Measurements from ENCODE around the gene ARHGEF17.
A peak's percentile ranks its signal among the peaks of the same experiment; 100 is the strongest.

Gene ARHGEF17

GRCh38 chr11:73342633-73343032 lies 34.6 kb downstream of the ARHGEF17 start:
- Histone ChIP-seq H3K4me3 (ENCODE audit: low read depth in 1 of 2, low read length in 2 of 2) (peak overlapping the region in 1 of 2 donors; percentile 54), H3K27ac (ENCODE audit: low read depth, low read length) (peak overlapping the region; percentile 24), H3K36me3 (ENCODE audit: insufficient read depth, low read length) (peaks cover 4% of the 10 kb centered on the region), H3K4me1 (ENCODE audit: insufficient read depth, low read length) (peaks cover 61% of the 10 kb centered on the region), H3K9ac (ENCODE audit: low read length) (no peak overlapping the region), H3K9me3 (ENCODE audit: low read length) (no peaks in the 10 kb centered on the region), H3K27me3 (ENCODE audit: control insufficient read depth in 1 of 2, insufficient read depth in 2 of 2, low read length in 2 of 2) (no peaks in the 10 kb centered on the region)

GRCh38 chr11:73343076-73343873 lies 35.2 kb downstream of the ARHGEF17 start:
- Histone ChIP-seq H3K9ac (ENCODE audit: low read length) (no peak overlapping the region), H3K9me3 (ENCODE audit: low read length) (no peaks in the 10 kb centered on the region), H3K27ac (ENCODE audit: low read depth, low read length) (no peak overlapping the region), H3K4me1 (ENCODE audit: insufficient read depth, low read length) (peaks cover 54% of the 10 kb centered on the region), H3K36me3 (ENCODE audit: insufficient read depth, low read length) (peaks cover 7% of the 10 kb centered on the region), H3K27me3 (ENCODE audit: control insufficient read depth in 1 of 2, insufficient read depth in 2 of 2, low read length in 2 of 2) (no peaks in the 10 kb centered on the region), H3K4me3 (ENCODE audit: low read depth in 1 of 2, low read length in 2 of 2) (peak overlapping the region in 1 of 2 donors; percentile 26)

DNA sequence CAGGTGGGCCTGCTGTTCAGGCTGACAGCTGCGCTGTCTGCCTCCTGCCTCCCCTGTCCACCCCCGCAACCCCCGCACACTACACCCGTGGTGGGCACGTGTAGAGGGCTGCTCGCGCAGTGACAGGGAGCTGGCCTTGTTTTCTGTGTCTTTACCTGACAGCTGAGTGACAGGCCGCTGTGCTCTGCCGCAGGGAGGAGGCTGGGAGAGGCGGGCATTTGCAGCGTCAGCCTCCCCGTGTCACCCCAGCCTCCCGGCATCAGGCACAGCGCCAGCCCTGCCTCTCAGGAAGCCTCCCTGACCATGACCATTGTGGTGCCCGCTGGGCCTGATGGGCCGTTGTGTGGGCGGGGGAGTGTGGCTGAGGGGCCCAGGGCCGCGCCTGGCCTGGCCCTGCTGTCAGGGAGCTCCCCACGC lies 36.1 kb downstream of the ARHGEF17 start:
- Histone ChIP-seq H3K4me3 (ENCODE audit: low read depth in 1 of 2, low read length in 2 of 2) (no peak overlapping the region), H3K4me1 (ENCODE audit: insufficient read depth, low read length) (peaks cover 46% of the 10 kb centered on the region), H3K27ac (ENCODE audit: low read depth, low read length) (peak overlapping the region; percentile 36), H3K9ac (ENCODE audit: low read length) (no peak overlapping the region), H3K27me3 (ENCODE audit: control insufficient read depth in 1 of 2, insufficient read depth in 2 of 2, low read length in 2 of 2) (no peaks in the 10 kb centered on the region), H3K36me3 (ENCODE audit: insufficient read depth, low read length) (peaks cover 9% of the 10 kb centered on the region), H3K9me3 (ENCODE audit: low read length) (no peaks in the 10 kb centered on the region)

DNA sequence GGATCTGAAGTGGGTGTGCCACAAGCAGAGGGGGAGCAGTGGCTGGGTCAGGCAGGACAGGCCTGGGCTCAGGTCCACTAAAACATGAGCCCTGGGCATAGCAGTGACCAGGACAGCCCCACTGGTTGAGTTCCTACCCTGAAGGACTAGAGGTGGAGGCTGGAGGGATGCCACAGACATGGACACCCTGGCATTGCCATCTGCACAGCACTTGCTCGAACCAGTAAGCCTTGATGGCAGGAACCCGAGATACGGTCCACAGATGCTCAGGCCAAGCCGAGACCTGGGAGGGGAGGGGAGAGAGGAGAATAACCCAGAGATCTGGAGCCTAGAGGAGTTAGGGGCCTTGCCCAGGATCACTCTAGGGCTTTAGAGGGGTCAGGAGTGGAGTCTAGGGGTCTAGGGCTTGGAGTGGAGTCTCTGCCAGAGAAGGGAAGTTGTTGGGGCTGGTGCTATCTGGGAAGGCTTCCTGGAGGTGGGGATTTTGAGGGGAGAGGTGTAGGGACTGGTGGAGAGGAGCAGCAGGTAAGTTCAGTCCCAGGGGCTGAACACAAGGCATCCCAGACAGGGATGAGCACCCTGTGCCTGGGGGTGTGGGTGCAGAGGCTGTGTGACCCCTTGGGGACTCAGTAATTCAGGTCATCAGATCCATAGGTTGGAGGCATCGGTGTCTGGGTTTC lies 37.5 kb downstream of the ARHGEF17 start:
- H3K4me1 ChIP-seq (ENCODE audit: insufficient read depth, low read length) = peaks cover 34% of the 10 kb centered on the region
- H3K27me3 ChIP-seq (ENCODE audit: control insufficient read depth in 1 of 2, insufficient read depth in 2 of 2, low read length in 2 of 2) = no peaks in the 10 kb centered on the region
- no peak overlapping the region for H3K9ac ChIP-seq (ENCODE audit: low read length)
- no peak overlapping the region for H3K27ac ChIP-seq (ENCODE audit: low read depth, low read length)
- H3K36me3 ChIP-seq (ENCODE audit: insufficient read depth, low read length) = peaks cover 9% of the 10 kb centered on the region
- no peaks in the 10 kb centered on the region for H3K9me3 ChIP-seq (ENCODE audit: low read length)
- no peak overlapping the region for H3K4me3 ChIP-seq (ENCODE audit: low read depth in 1 of 2, low read length in 2 of 2)

- Histone ChIP-seq H3K27ac (ENCODE audit: low read depth, low read length) (no peak overlapping the region), H3K36me3 (ENCODE audit: insufficient read depth, low read length) (peaks cover 9% of the 10 kb centered on the region), H3K4me3 (ENCODE audit: low read depth in 1 of 2, low read length in 2 of 2) (no peak overlapping the region), H3K9me3 (ENCODE audit: low read length) (no peaks in the 10 kb centered on the region), H3K27me3 (ENCODE audit: control insufficient read depth in 1 of 2, insufficient read depth in 2 of 2, low read length in 2 of 2) (no peaks in the 10 kb centered on the region), H3K9ac (ENCODE audit: low read length) (no peak overlapping the region), H3K4me1 (ENCODE audit: insufficient read depth, low read length) (peaks cover 34% of the 10 kb centered on the region)
Observed at GRCh38 chr11:73346186-73346935, 38.3 kb downstream of the ARHGEF17 start.

DNA sequence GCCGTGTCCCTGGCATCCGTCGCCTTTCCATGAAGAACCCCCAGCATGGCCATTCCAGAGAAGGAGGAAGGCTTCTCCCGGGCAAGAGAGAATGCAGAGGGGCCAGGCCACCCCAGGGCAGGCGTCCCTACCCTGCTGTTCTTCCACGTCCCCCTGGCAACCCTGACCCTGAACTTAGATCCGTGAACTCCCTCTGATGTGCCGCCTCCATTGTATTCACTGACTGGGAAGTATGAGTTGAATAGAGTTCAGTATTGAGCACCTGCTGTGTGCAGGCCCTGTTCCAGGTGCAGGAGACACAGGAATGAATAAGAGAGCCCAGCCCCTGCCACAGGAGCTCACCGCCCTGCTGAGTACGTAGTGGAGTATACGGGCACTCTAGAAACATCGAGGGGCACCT lies 39.0 kb downstream of the ARHGEF17 start:
- H3K27me3 ChIP-seq (ENCODE audit: control insufficient read depth in 1 of 2, insufficient read depth in 2 of 2, low read length in 2 of 2) = no peaks in the 10 kb centered on the region
- H3K4me1 ChIP-seq (ENCODE audit: insufficient read depth, low read length) = peaks cover 32% of the 10 kb centered on the region
- H3K36me3 ChIP-seq (ENCODE audit: insufficient read depth, low read length) = peaks cover 9% of the 10 kb centered on the region
- H3K9me3 ChIP-seq (ENCODE audit: low read length) = no peaks in the 10 kb centered on the region
- H3K27ac ChIP-seq (ENCODE audit: low read depth, low read length) = no peak overlapping the region
- H3K9ac ChIP-seq (ENCODE audit: low read length) = no peak overlapping the region
- H3K4me3 ChIP-seq (ENCODE audit: low read depth in 1 of 2, low read length in 2 of 2) = no peak overlapping the region

GRCh38 chr11:73348838-73349237 lies 40.8 kb downstream of the ARHGEF17 start:
- H3K27me3 ChIP-seq (ENCODE audit: control insufficient read depth in 1 of 2, insufficient read depth in 2 of 2, low read length in 2 of 2) = no peaks in the 10 kb centered on the region
- H3K27ac ChIP-seq (ENCODE audit: low read depth, low read length) = no peak overlapping the region
- no peak overlapping the region for H3K4me3 ChIP-seq (ENCODE audit: low read depth in 1 of 2, low read length in 2 of 2)
- H3K9ac ChIP-seq (ENCODE audit: low read length) = no peak overlapping the region
- no peaks in the 10 kb centered on the region for H3K9me3 ChIP-seq (ENCODE audit: low read length)
- peaks cover 20% of the 10 kb centered on the region for H3K4me1 ChIP-seq (ENCODE audit: insufficient read depth, low read length)
- peaks cover 20% of the 10 kb centered on the region for H3K36me3 ChIP-seq (ENCODE audit: insufficient read depth, low read length)

DNA sequence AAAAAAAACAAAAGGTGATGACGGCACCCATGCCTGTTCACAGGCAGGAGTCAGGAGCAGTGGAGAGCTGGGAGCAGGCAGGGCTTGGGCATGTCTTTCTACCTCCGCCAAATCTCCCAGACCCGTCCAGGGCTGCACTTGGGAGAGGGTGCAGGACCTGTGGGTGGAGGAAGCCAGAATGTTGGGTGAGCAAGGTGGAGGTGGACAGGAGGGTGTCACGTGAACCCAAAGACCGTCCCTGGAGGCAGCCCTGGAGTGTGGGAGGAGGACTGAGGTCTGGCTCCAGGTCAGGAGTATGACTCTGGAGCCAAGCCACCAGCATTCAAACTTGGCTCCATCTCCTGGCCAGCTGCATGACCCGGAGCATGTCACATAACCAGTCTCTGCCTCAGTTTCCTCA lies 41.6 kb downstream of the ARHGEF17 start:
- no peak overlapping the region for H3K9ac ChIP-seq (ENCODE audit: low read length)
- H3K4me1 ChIP-seq (ENCODE audit: insufficient read depth, low read length) = peaks cover 12% of the 10 kb centered on the region
- H3K27me3 ChIP-seq (ENCODE audit: control insufficient read depth in 1 of 2, insufficient read depth in 2 of 2, low read length in 2 of 2) = no peaks in the 10 kb centered on the region
- no peak overlapping the region for H3K4me3 ChIP-seq (ENCODE audit: low read depth in 1 of 2, low read length in 2 of 2)
- H3K36me3 ChIP-seq (ENCODE audit: insufficient read depth, low read length) = peaks cover 20% of the 10 kb centered on the region
- H3K9me3 ChIP-seq (ENCODE audit: low read length) = no peaks in the 10 kb centered on the region
- no peak overlapping the region for H3K27ac ChIP-seq (ENCODE audit: low read depth, low read length)

DNA sequence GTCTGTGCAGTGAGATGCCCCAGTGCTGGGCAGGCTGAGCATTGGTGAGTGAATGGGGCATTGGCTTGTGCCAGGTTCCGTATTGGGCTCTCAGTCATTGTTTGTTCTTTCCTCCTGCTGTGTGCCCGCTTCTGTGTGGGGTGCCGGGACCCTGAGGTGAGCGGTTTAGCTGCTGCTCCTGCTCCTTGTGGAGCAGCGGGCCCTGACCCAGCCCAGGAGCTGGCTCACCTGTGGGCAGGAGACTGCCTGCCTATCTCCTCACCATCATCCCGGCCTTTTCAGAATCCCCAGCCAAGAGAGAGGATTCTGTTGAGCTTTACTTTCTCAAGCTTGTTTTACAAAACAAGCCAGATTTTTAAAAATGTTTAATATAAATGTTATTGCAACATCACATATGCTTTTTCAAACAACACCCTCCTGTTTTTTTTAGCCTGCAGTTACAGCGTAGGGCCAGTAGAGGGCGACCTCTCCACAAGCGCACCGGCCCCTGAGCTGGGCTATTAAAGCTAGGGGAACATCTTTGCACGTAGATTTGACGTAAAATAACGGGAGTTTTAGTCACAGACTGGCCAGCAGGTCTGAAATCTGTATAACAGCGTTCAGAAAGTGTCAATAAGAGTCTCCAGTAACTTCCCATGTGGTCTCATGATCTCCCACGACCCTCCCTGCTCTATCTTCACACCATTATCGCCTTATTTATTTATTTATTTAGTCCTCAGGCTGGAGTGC lies 43.0 kb downstream of the ARHGEF17 start:
- Histone ChIP-seq H3K9ac (ENCODE audit: low read length) (no peak overlapping the region), H3K9me3 (ENCODE audit: low read length) (no peaks in the 10 kb centered on the region), H3K36me3 (ENCODE audit: insufficient read depth, low read length) (peaks cover 27% of the 10 kb centered on the region), H3K27ac (ENCODE audit: low read depth, low read length) (no peak overlapping the region), H3K4me1 (ENCODE audit: insufficient read depth, low read length) (no peaks in the 10 kb centered on the region), H3K4me3 (ENCODE audit: low read depth in 1 of 2, low read length in 2 of 2) (no peak overlapping the region), H3K27me3 (ENCODE audit: control insufficient read depth in 1 of 2, insufficient read depth in 2 of 2, low read length in 2 of 2) (no peaks in the 10 kb centered on the region)

DNA sequence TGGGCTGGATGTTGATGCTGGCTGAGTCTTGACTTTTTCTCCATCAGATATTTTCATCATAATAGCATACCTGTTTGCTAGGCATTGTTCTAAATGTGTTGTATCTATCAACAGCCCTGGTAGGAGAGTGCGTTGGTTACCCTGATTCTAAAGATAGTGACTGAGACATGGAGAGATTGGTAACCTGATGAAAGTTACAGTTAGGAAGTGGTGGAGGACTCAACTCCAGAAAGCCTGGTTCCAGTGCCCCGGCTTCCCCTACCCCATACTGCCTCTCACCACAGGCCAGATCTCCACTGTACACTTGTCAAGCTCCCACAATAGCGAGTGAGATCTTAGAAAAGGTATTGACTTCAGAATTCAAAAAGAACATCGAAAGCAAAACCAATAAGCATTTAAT lies 45.3 kb downstream of the ARHGEF17 start:
- Histone ChIP-seq H3K9ac (ENCODE audit: low read length) (no peak overlapping the region), H3K36me3 (ENCODE audit: insufficient read depth, low read length) (peaks cover 39% of the 10 kb centered on the region), H3K4me1 (ENCODE audit: insufficient read depth, low read length) (no peaks in the 10 kb centered on the region), H3K27me3 (ENCODE audit: control insufficient read depth in 1 of 2, insufficient read depth in 2 of 2, low read length in 2 of 2) (no peaks in the 10 kb centered on the region), H3K9me3 (ENCODE audit: low read length) (no peaks in the 10 kb centered on the region), H3K27ac (ENCODE audit: low read depth, low read length) (no peak overlapping the region), H3K4me3 (ENCODE audit: low read depth in 1 of 2, low read length in 2 of 2) (no peak overlapping the region)

GRCh38 chr11:73355109-73355508 lies 47.0 kb downstream of the ARHGEF17 start:
- no peak overlapping the region for H3K27ac ChIP-seq (ENCODE audit: low read depth, low read length)
- H3K36me3 ChIP-seq (ENCODE audit: insufficient read depth, low read length) = peaks cover 53% of the 10 kb centered on the region
- no peaks in the 10 kb centered on the region for H3K4me1 ChIP-seq (ENCODE audit: insufficient read depth, low read length)
- H3K4me3 ChIP-seq (ENCODE audit: low read depth in 1 of 2, low read length in 2 of 2) = no peak overlapping the region
- no peaks in the 10 kb centered on the region for H3K27me3 ChIP-seq (ENCODE audit: control insufficient read depth in 1 of 2, insufficient read depth in 2 of 2, low read length in 2 of 2)
- H3K9ac ChIP-seq (ENCODE audit: low read length) = no peak overlapping the region
- no peaks in the 10 kb centered on the region for H3K9me3 ChIP-seq (ENCODE audit: low read length)

All from muscle layer of colon (tissue), 2 donors.